GM18505 (cell line): ENCODE results near the gene BRIP1.

ENCODE experiments used
- ATAC-seq: cut with Tn5 transposase; IDR thresholded peaks from one replicate; pipeline ENCODE4 v1.9.1; 2021; ENCODE audit not compliant: unreplicated experiment
- POLR2A ChIP-seq: IDR thresholded peaks from 4 replicates; pipeline ENCODE4 v1.6.1; 2011; ENCODE audit warnings: borderline replicate concordance; ENCODE audit not compliant: insufficient read depth, insufficient read length; ENCODE audit errors: extremely low read depth

The BRIP1 gene

GRCh38 chr17:61662741-61663140, 200.6 kb downstream of the BRIP1 start:
- ATAC-seq: no peak
- TF ChIP-seq POLR2A: no peak

- ATAC-seq: no peak
- no peak for TF ChIP-seq POLR2A
Measured at GRCh38 chr17:61662186-61662585, 201.1 kb downstream of the BRIP1 start.

- ATAC-seq: no peak
- TF ChIP-seq POLR2A: no peak
Measured at GRCh38 chr17:61660746-61661485, 202.4 kb downstream of the BRIP1 start.

- no peak for ATAC-seq
Measured at GRCh38 chr17:61659437-61659836, 203.9 kb downstream of the BRIP1 start.

GRCh38 chr17:61658183-61658582, 205.1 kb downstream of the BRIP1 start:
- ATAC-seq: no peak
- no peak for TF ChIP-seq POLR2A

More at GRCh38 chr17:61659437-61659836, 203.9 kb downstream of the BRIP1 start:
- TF ChIP-seq POLR2A: no peak

GRCh38 chr17:61657338-61657737, 206.0 kb downstream of the BRIP1 start:
- ATAC-seq: no peak
- TF ChIP-seq POLR2A: no peak

- TF ChIP-seq POLR2A: no peak
- no peak for ATAC-seq
Measured at GRCh38 chr17:61656721-61657217, 206.6 kb downstream of the BRIP1 start.

DNA sequence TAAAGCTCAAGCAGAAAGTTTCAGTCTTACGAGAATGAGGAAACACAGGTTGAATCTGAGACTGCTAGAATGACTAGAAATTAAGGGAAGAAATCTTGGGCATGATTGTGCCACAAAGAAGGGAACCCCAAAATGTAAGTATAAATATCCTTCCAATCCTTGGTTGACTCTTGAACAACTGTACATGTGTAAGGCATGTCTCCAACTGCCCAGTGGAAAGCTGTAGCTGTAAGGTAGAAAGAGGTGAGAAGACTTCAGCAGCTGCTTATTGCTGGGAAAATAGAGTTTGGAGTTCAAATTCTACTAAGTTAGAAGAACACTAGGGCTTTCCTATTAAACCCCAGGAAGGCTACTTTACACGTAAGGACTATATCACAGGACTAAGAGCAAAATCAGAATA, 212.6 kb downstream of the BRIP1 start:
- ATAC-seq: no peak
- no peak for TF ChIP-seq POLR2A

- no peak for TF ChIP-seq POLR2A
- no peak for ATAC-seq
Measured at GRCh38 chr17:61648587-61648986, 214.7 kb downstream of the BRIP1 start.

DNA sequence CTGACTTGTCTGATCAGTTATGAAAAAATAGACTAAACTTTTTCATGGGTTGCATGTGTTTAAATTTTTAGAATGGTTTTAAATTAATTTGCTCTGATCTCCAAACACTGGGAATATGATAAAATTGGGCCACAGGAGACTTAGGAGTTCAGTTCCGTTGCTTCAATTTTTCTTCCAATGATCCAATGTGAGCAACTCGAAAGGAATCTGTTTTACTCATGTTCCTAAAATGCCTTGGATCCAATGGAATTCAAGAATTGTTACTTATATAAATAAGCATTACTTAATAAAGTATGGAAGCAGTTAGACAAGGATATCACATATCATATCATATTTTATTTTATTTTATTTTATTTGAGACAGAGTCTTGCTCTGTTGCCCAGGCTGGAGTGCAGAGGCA, 216.3 kb downstream of the BRIP1 start:
- no peak for ATAC-seq
- TF ChIP-seq POLR2A: no peak

GRCh38 chr17:61646482-61646881, 216.8 kb downstream of the BRIP1 start:
- no peak for TF ChIP-seq POLR2A
- no peak for ATAC-seq

DNA sequence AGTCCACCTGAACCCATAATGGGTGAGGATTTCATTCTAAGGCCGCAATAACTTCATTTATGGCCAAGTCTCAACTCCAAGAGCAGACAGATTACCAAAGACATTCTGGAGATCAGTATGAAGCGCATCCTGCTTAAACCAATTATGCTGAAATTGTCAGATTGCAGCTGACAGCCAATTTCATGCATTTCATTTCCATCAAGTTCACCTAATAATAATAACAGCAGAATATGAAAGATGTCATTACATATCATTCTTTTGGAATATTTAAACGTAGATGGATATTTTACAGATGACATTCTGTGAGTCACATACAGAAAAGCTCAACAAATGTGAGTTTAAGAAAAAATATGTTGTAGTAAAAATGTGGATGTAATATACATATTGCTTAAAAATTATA, 217.4 kb downstream of the BRIP1 start:
- no peak for ATAC-seq
- TF ChIP-seq POLR2A: no peak

DNA sequence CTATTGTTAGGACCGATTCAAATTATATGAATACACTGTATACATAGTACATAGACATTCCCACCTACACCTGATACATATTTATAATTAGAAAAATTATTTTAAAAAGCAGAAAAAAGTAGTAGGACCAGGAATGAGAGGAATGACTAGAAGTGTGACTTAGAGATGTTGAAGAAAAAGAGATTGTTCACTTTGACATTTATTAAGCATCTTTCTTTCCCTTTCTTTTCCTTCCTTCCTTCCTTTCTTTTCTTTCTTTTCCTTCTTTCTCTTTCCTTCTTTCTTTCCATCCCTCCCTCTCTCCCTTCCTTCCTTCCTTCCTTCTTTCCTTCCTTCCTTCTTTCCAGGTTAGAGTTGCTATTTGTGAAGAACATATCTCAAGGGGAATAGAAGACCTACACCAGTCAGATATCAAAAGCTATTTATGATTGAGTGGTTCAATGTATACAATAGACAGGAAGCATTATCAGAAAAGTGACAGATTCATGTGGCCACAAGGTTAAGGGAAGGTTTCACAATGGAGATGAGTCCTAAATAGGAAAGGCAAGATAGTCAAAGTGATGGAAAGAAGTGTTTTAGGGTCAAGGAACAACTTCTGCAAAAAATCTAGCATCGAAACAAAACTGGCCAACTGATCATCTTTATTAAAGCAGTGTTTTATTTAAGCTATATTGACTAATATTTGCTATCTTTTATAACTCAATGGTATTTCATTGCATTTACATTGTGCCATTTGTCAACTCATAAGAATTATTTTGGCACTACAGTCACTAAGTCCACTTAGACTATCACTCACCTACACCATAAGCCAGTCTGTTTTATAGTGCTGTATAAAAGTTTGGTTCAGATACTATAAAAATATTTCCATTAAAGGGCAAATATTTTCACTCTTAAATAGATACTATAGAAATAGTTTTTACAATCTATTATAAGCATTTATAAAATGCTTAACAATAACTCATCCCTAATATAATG, 218.2 kb downstream of the BRIP1 start:
- no peak for ATAC-seq
- no peak for TF ChIP-seq POLR2A

- TF ChIP-seq POLR2A: no peak
- no peak for ATAC-seq
Measured at GRCh38 chr17:61642768-61643167, 220.6 kb downstream of the BRIP1 start.

DNA sequence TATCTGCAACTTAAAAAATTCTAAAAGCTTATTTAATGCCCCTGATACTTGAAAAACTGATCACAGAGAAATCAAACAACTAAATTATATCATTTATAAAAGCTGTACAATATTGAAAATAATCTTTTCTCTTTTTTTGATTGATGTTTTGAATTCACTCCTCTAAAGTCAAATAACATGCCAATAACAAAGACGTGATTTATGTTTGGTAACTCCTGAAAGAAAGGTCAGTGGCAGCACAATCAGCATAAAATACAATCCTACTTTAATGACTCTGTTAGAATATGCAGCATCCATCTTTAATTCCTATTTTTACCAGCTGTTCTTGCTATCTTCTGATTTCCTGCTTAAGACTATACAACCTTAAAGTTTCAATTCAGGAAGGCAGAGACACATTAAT, 221.6 kb downstream of the BRIP1 start:
- no peak for ATAC-seq
- TF ChIP-seq POLR2A: no peak

GRCh38 chr17:61641084-61641483, 222.2 kb downstream of the BRIP1 start:
- no peak for ATAC-seq
- no peak for TF ChIP-seq POLR2A
